ENCODE measurements around the gene SEC24C. TPM values are rescaled to one million over a fixed set of nuclear protein-coding genes. Genes with fewer than 3 reads are reported as not detected.

SEC24C gene
- total and polyA plus RNA-seq, 2 of the 13 experiments (the other 11 are each of a cell fraction or from before 2014, with no cell fraction given), result 63.1 to 66.4 TPM

- TF ChIP-seq DZIP1 (CRISPR knock-in tag; IDR thresholded peaks at IDR 0.05) (0 out of 2 replicates have a peak, but pooled peaks have one; percentile 15), CEBPZ (IDR thresholded peaks at IDR 0.05; ENCODE audit: low read length) (no peak), ARID5B (CRISPR knock-in tag; IDR thresholded peaks at IDR 0.05) (no peak), IRF2 (CRISPR knock-in tag; IDR thresholded peaks at IDR 0.05) (peak; percentile 27; the same call in 1 of the 2 replicates), ZNF44 (CRISPR knock-in tag; IDR thresholded peaks at IDR 0.05) (0 out of 2 replicates have a peak, but pooled peaks have one; percentile 50), SNAPC2 (CRISPR knock-in tag; IDR thresholded peaks at IDR 0.05) (0 out of 2 replicates have a peak, but pooled peaks have one; percentile 12), TEAD3 (CRISPR knock-in tag; optimal IDR thresholded peaks at IDR 0.05; ENCODE audit: borderline replicate concordance) (peak; percentile 61), FOXP4 (CRISPR knock-in tag; IDR thresholded peaks at IDR 0.05) (peak; percentile 29; the same call in 1 of the 2 replicates), HNF1A (IDR thresholded peaks at IDR 0.05; ENCODE audit: low read depth) (no peak), HNF1A (CRISPR knock-in tag; IDR thresholded peaks at IDR 0.05; ENCODE audit: borderline replicate concordance) (0 out of 2 replicates have a peak, but pooled peaks have one; percentile 32)
Measured at GRCh38 chr10:73772281-73773151, 28.3 kb downstream of the SEC24C start (continued).

Data from HepG2 (cell line).